ENCODE data around the gene SPIRE2.

The SPIRE2 gene

GRCh38 chr16:89867918-89868317 is 39.6 kb downstream of the SPIRE2 start:
- no peak overlapping the region for H3K18ac ChIP-seq (ENCODE audit: low read length)
- WGBS (ENCODE audit: extremely low coverage, insufficient coverage, insufficient read length), result no CpG with 5 or more reads among the region's 5 CpGs
- peaks cover 15 to 22% of the 10 kb centered on the region in 2 experiments for H3K36me3 ChIP-seq (ENCODE audit: control insufficient read depth in 1 of 2, insufficient read depth in 2 of 2, low read length in 2 of 2)
- no peak overlapping the region for H3K27ac ChIP-seq (ENCODE audit: low read depth, low read length)
- H4K8ac ChIP-seq (ENCODE audit: low read depth, low read length), result no peak overlapping the region
- H3K4me2 ChIP-seq (ENCODE audit: low read length), result no peak overlapping the region
- H2AK5ac ChIP-seq (ENCODE audit: low read length), result no peak overlapping the region
- peaks cover 6% of the 10 kb centered on the region for H3K9me3 ChIP-seq (ENCODE audit: insufficient read depth, low read depth, low read length)
- H3K14ac ChIP-seq (ENCODE audit: low read length), result no peak overlapping the region
- peaks cover 4% of the 10 kb centered on the region for H3K79me1 ChIP-seq (ENCODE audit: low read length)
- no peak overlapping the region for H3K4me3 ChIP-seq (ENCODE audit: low read depth, low read length)
- H2BK5ac ChIP-seq (ENCODE audit: low read depth, low read length, poor library complexity), result no peak overlapping the region
- no peak overlapping the region for H3K23ac ChIP-seq (ENCODE audit: low read length)
- no peak overlapping the region for H4K91ac ChIP-seq (ENCODE audit: low read depth, low read length)
- no peak overlapping the region for H2BK120ac ChIP-seq (ENCODE audit: insufficient read depth, low read length, poor library complexity)
- no peaks in the 10 kb centered on the region for H3K27me3 ChIP-seq (ENCODE audit: insufficient read depth, low read length)
- DNase-seq, result no peak
- H4K12ac ChIP-seq (ENCODE audit: low read depth, low read length), result no peak overlapping the region
- H3K4me1 ChIP-seq (ENCODE audit: control insufficient read depth in 1 of 2, insufficient read depth in 2 of 2, low read length in 2 of 2), result peaks cover 15 to 18% of the 10 kb centered on the region in 2 experiments
- H2BK12ac ChIP-seq (ENCODE audit: low read length), result no peak overlapping the region
- no peak overlapping the region for H2AFZ ChIP-seq (ENCODE audit: insufficient read depth, low read length, poor library complexity)
- H3K79me2 ChIP-seq (ENCODE audit: control insufficient read depth, insufficient read depth, low read length, poor library complexity), result peaks cover 2% of the 10 kb centered on the region
- H3K4ac ChIP-seq (ENCODE audit: low read depth, low read length), result no peak overlapping the region
- H3K9ac ChIP-seq (ENCODE audit: low read length), result no peak overlapping the region

GRCh38 chr16:89869911-89870310 is 41.6 kb downstream of the SPIRE2 start:
- no peak overlapping the region for H2BK12ac ChIP-seq (ENCODE audit: low read length)
- no peak for DNase-seq
- H3K4me3 ChIP-seq (ENCODE audit: low read depth, low read length), result no peak overlapping the region
- H2AK5ac ChIP-seq (ENCODE audit: low read length), result no peak overlapping the region
- no CpG with 5 or more reads among the region's 12 CpGs for WGBS (ENCODE audit: extremely low coverage, insufficient coverage, insufficient read length)
- no peak overlapping the region for H2BK5ac ChIP-seq (ENCODE audit: low read depth, low read length, poor library complexity)
- peaks cover 14 to 20% of the 10 kb centered on the region in 2 experiments for H3K36me3 ChIP-seq (ENCODE audit: control insufficient read depth in 1 of 2, insufficient read depth in 2 of 2, low read length in 2 of 2)
- no peak overlapping the region for H4K91ac ChIP-seq (ENCODE audit: low read depth, low read length)
- H3K79me1 ChIP-seq (ENCODE audit: low read length), result peaks cover 11% of the 10 kb centered on the region
- H4K8ac ChIP-seq (ENCODE audit: low read depth, low read length), result no peak overlapping the region
- no peaks in the 10 kb centered on the region for H3K27me3 ChIP-seq (ENCODE audit: insufficient read depth, low read length)
- no peak overlapping the region for H3K9ac ChIP-seq (ENCODE audit: low read length)
- H3K4ac ChIP-seq (ENCODE audit: low read depth, low read length), result no peak overlapping the region
- H3K27ac ChIP-seq (ENCODE audit: low read depth, low read length), result no peak overlapping the region
- no peak overlapping the region for H2AFZ ChIP-seq (ENCODE audit: insufficient read depth, low read length, poor library complexity)
- H3K23ac ChIP-seq (ENCODE audit: low read length), result no peak overlapping the region
- H4K12ac ChIP-seq (ENCODE audit: low read depth, low read length), result no peak overlapping the region
- peaks cover 14% of the 10 kb centered on the region for H3K79me2 ChIP-seq (ENCODE audit: control insufficient read depth, insufficient read depth, low read length, poor library complexity)
- no peak overlapping the region for H3K18ac ChIP-seq (ENCODE audit: low read length)
- no peak overlapping the region for H3K4me2 ChIP-seq (ENCODE audit: low read length)
- peaks cover 4 to 10% of the 10 kb centered on the region in 2 experiments for H3K4me1 ChIP-seq (ENCODE audit: control insufficient read depth in 1 of 2, insufficient read depth in 2 of 2, low read length in 2 of 2)
- H3K14ac ChIP-seq (ENCODE audit: low read length), result no peak overlapping the region
- peaks cover 6% of the 10 kb centered on the region for H3K9me3 ChIP-seq (ENCODE audit: insufficient read depth, low read depth, low read length)
- H2BK120ac ChIP-seq (ENCODE audit: insufficient read depth, low read length, poor library complexity), result no peak overlapping the region

- no peak overlapping the region for H4K91ac ChIP-seq (ENCODE audit: low read depth, low read length)
- no CpG with 5 or more reads among the region's 6 CpGs for WGBS (ENCODE audit: extremely low coverage, insufficient coverage, insufficient read length)
These were observed 42.2 kb downstream of the SPIRE2 start for GRCh38 chr16:89870440-89870839.

GRCh38 chr16:89871895-89872294 is 43.6 kb downstream of the SPIRE2 start:
- DNase-seq, result no peak
- no CpG with 5 or more reads among the region's 9 CpGs for WGBS (ENCODE audit: extremely low coverage, insufficient coverage, insufficient read length)
- Histone ChIP-seq H3K4ac (ENCODE audit: low read depth, low read length) (no peak overlapping the region), H3K14ac (ENCODE audit: low read length) (no peak overlapping the region), H3K27me3 (ENCODE audit: insufficient read depth, low read length) (no peaks in the 10 kb centered on the region), H4K8ac (ENCODE audit: low read depth, low read length) (no peak overlapping the region), H3K79me1 (ENCODE audit: low read length) (peaks cover 11% of the 10 kb centered on the region), H2AFZ (ENCODE audit: insufficient read depth, low read length, poor library complexity) (no peak overlapping the region), H2BK120ac (ENCODE audit: insufficient read depth, low read length, poor library complexity) (no peak overlapping the region), H2BK12ac (ENCODE audit: low read length) (no peak overlapping the region), H3K9me3 (ENCODE audit: insufficient read depth, low read depth, low read length) (peaks cover 6% of the 10 kb centered on the region), H3K27ac (ENCODE audit: low read depth, low read length) (no peak overlapping the region), H3K4me3 (ENCODE audit: low read depth, low read length) (no peak overlapping the region), H3K18ac (ENCODE audit: low read length) (no peak overlapping the region), H2BK5ac (ENCODE audit: low read depth, low read length, poor library complexity) (no peak overlapping the region), H3K79me2 (ENCODE audit: control insufficient read depth, insufficient read depth, low read length, poor library complexity) (peaks cover 14% of the 10 kb centered on the region), H2AK5ac (ENCODE audit: low read length) (no peak overlapping the region), H3K4me1 (ENCODE audit: control insufficient read depth in 1 of 2, insufficient read depth in 2 of 2, low read length in 2 of 2) (peaks cover 4 to 10% of the 10 kb centered on the region in 2 experiments), H3K9ac (ENCODE audit: low read length) (no peak overlapping the region), H4K91ac (ENCODE audit: low read depth, low read length) (no peak overlapping the region), H4K12ac (ENCODE audit: low read depth, low read length) (no peak overlapping the region), H3K23ac (ENCODE audit: low read length) (no peak overlapping the region), H3K4me2 (ENCODE audit: low read length) (no peak overlapping the region), H3K36me3 (ENCODE audit: control insufficient read depth in 1 of 2, insufficient read depth in 2 of 2, low read length in 2 of 2) (peaks cover 15 to 22% of the 10 kb centered on the region in 2 experiments)

More at GRCh38 chr16:89870440-89870839, 42.2 kb downstream of the SPIRE2 start:
- H3K9me3 ChIP-seq (ENCODE audit: insufficient read depth, low read depth, low read length), result peaks cover 6% of the 10 kb centered on the region
- no peak overlapping the region for H2BK5ac ChIP-seq (ENCODE audit: low read depth, low read length, poor library complexity)
- no peak overlapping the region for H3K4me3 ChIP-seq (ENCODE audit: low read depth, low read length)
- peaks cover 11% of the 10 kb centered on the region for H3K79me1 ChIP-seq (ENCODE audit: low read length)
- H3K14ac ChIP-seq (ENCODE audit: low read length), result no peak overlapping the region
- H3K79me2 ChIP-seq (ENCODE audit: control insufficient read depth, insufficient read depth, low read length, poor library complexity), result peaks cover 14% of the 10 kb centered on the region
- H2BK12ac ChIP-seq (ENCODE audit: low read length), result no peak overlapping the region
- H3K4me2 ChIP-seq (ENCODE audit: low read length), result no peak overlapping the region
- no peak overlapping the region for H3K9ac ChIP-seq (ENCODE audit: low read length)
- no peak overlapping the region for H3K4ac ChIP-seq (ENCODE audit: low read depth, low read length)
- H4K8ac ChIP-seq (ENCODE audit: low read depth, low read length), result no peak overlapping the region
- no peak overlapping the region for H3K18ac ChIP-seq (ENCODE audit: low read length)
- H2AK5ac ChIP-seq (ENCODE audit: low read length), result no peak overlapping the region
- peaks cover 4 to 10% of the 10 kb centered on the region in 2 experiments for H3K4me1 ChIP-seq (ENCODE audit: control insufficient read depth in 1 of 2, insufficient read depth in 2 of 2, low read length in 2 of 2)
- no peak overlapping the region for H4K12ac ChIP-seq (ENCODE audit: low read depth, low read length)
- H3K27ac ChIP-seq (ENCODE audit: low read depth, low read length), result no peak overlapping the region
- H2BK120ac ChIP-seq (ENCODE audit: insufficient read depth, low read length, poor library complexity), result no peak overlapping the region
- no peak for DNase-seq
- H2AFZ ChIP-seq (ENCODE audit: insufficient read depth, low read length, poor library complexity), result no peak overlapping the region
- H3K27me3 ChIP-seq (ENCODE audit: insufficient read depth, low read length), result no peaks in the 10 kb centered on the region
- peaks cover 15 to 21% of the 10 kb centered on the region in 2 experiments for H3K36me3 ChIP-seq (ENCODE audit: control insufficient read depth in 1 of 2, insufficient read depth in 2 of 2, low read length in 2 of 2)
- H3K23ac ChIP-seq (ENCODE audit: low read length), result no peak overlapping the region
